Osteocyte (in vitro differentiated cells): ENCODE results near the gene MAML1. TPM values are rescaled to one million over a fixed set of nuclear protein-coding genes. Genes with fewer than 3 reads are reported as not detected.

Experiments
- DNase-seq: peaks from one replicate; pipeline ENCODE4 v3.0.0; 2021; ENCODE audit warnings: mixed read lengths; ENCODE audit not compliant: unreplicated experiment; ENCODE audit errors: extremely low spot score
- H3K27ac Mint-ChIP-seq: one replicate; pipeline ENCODE4 v1.8.0; 2021; ENCODE audit warnings: mild to moderate bottlenecking, mixed read lengths; ENCODE audit not compliant: unreplicated experiment
- H3K27me3 Mint-ChIP-seq: one replicate; pipeline ENCODE4 v1.8.0; 2021; ENCODE audit warnings: mixed read lengths; ENCODE audit not compliant: unreplicated experiment
- H3K36me3 Mint-ChIP-seq: one replicate; pipeline ENCODE4 v1.8.0; 2021; ENCODE audit warnings: mixed read lengths; ENCODE audit not compliant: unreplicated experiment
- H3K4me1 Mint-ChIP-seq: one replicate; pipeline ENCODE4 v1.8.0; 2021; ENCODE audit warnings: mixed read lengths; ENCODE audit not compliant: unreplicated experiment
- H3K4me3 Mint-ChIP-seq: one replicate; pipeline ENCODE4 v1.8.0; 2021; ENCODE audit warnings: mild to moderate bottlenecking, moderate library complexity, mixed read lengths; ENCODE audit not compliant: unreplicated experiment
- H3K9me3 Mint-ChIP-seq: one replicate; pipeline ENCODE4 v1.8.0; 2021; ENCODE audit warnings: mixed read lengths; ENCODE audit not compliant: unreplicated experiment
- total RNA-seq: library from RNA; stranded (reverse); gene quantifications from 2 replicates; pipeline ENCODE4 v1.2.1, GENCODE V29; 2021
- TF ChIP-seq, protein P1 (sequence below): fragments of 200-600 bp; sonication (generic); IDR thresholded peaks from 2 replicates; pipeline ENCODE4 v1.5.0; 2021; ENCODE audit warnings: antibody characterized with exemption, mild to moderate bottlenecking, moderate library complexity

Gene MAML1
- total RNA-seq, 1 donor from 2014 or later: 34.1 TPM

DNA sequence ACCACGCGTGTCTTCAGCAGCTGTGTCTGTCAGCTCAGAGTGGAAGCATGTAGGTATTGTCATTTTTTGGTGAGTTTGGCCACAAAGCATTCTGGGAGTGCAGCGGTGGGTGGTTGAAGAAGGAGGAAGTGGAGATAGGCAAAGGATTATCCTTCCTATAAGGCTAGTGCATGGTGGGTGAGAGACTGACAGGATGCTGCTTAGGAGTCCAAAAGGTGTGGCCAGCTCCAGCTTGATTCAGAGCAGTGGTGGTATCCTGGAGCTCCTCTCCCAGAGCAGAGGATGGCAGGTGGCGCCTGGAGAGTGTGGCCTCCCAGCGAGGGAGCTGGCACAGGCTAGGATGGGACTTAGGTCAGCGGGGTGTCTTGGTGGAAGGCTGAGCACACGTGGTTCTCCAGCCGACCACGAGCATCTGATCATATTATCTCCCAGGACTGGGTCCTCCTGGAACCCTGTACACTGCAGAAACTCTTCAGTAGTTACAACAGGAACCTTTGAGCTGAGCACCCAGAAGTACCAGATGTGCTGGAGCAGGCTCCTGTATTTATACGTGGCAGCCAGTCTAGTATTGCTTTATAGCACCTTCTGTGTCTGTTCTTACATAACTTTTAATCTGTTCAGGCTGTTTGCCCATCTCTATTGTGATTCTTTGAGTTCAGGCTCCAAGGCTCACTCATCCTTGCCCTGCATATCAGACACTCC, 29.6 kb downstream of the MAML1 start:
- Mint-ChIP-seq H3K4me3 (no peak overlapping the region), H3K4me1 (peaks cover 74% of the 10 kb centered on the region), H3K36me3 (peaks cover 5% of the 10 kb centered on the region), H3K27ac (peak overlapping the region; percentile 91), H3K9me3 (no peaks in the 10 kb centered on the region), H3K27me3 (no peaks in the 10 kb centered on the region)
- no peak for DNase-seq
- TF ChIP-seq, protein P1, sequence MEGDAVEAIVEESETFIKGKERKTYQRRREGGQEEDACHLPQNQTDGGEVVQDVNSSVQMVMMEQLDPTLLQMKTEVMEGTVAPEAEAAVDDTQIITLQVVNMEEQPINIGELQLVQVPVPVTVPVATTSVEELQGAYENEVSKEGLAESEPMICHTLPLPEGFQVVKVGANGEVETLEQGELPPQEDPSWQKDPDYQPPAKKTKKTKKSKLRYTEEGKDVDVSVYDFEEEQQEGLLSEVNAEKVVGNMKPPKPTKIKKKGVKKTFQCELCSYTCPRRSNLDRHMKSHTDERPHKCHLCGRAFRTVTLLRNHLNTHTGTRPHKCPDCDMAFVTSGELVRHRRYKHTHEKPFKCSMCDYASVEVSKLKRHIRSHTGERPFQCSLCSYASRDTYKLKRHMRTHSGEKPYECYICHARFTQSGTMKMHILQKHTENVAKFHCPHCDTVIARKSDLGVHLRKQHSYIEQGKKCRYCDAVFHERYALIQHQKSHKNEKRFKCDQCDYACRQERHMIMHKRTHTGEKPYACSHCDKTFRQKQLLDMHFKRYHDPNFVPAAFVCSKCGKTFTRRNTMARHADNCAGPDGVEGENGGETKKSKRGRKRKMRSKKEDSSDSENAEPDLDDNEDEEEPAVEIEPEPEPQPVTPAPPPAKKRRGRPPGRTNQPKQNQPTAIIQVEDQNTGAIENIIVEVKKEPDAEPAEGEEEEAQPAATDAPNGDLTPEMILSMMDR: no peak

DNA sequence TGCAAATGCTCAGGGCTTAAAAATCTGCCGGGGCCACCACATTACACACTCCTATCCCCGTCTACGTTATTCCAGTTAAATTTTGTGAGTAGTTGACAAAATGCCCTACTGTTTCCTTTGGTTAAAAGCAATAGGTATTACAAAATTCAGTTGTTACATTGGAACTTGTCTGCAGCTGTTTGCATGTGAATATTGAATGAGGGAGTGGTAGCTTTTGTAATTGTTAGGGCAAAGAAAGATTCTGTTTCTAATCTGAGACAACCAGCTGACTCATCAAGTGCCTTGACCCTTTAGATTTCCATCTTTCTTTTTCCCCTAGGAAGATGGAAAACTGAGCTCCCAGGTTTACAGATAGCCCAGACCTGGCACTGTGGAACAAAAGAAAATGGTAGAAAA, 30.2 kb downstream of the MAML1 start:
- Mint-ChIP-seq H3K9me3 (no peaks in the 10 kb centered on the region), H3K27me3 (no peaks in the 10 kb centered on the region), H3K27ac (peak overlapping the region; percentile 91), H3K4me3 (no peak overlapping the region), H3K4me1 (peaks cover 79% of the 10 kb centered on the region), H3K36me3 (peaks cover 5% of the 10 kb centered on the region)
- DNase-seq: no peak
- TF ChIP-seq, protein P1: no peak

DNA sequence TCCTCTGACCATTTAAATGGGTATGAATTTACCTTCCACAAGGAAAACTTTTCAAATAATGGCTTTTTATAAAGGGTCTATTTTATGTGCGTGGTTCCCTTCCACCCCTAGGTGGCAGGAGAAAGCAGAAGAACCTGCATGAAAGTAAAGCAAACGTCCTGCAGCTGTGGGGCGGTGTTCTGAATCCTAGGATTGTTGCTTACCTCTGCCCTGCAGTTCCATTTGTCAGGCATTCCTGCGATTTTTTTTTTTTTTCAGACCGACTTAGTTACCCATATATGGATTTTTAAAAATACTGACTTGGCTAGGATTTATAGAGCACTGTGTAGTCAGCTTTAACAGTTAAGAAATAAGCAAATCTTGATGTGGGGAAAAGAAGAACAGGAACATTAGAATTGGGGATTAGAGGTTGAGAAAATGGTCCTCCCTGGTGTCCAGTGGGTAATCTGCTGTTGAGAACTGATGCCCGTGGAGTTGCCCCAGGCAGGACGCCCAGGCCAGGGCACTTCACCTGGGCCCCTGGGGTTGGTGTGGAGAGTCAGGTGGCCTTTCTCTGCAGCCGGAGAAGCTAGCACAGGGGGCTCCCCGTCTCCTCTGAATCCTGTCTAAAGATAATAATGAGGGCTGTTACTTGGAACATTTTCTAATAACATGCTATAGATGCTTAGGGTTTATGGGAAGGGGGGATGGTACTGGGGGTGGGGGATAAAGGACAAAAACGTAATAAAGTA, 30.8 kb downstream of the MAML1 start:
- Mint-ChIP-seq H3K9me3 (no peaks in the 10 kb centered on the region), H3K36me3 (peaks cover 5% of the 10 kb centered on the region), H3K4me1 (peaks cover 81% of the 10 kb centered on the region), H3K4me3 (no peak overlapping the region), H3K27ac (peak overlapping the region; percentile 91), H3K27me3 (no peaks in the 10 kb centered on the region)
- DNase-seq: no peak
- TF ChIP-seq, protein P1: peak; percentile 91

DNA sequence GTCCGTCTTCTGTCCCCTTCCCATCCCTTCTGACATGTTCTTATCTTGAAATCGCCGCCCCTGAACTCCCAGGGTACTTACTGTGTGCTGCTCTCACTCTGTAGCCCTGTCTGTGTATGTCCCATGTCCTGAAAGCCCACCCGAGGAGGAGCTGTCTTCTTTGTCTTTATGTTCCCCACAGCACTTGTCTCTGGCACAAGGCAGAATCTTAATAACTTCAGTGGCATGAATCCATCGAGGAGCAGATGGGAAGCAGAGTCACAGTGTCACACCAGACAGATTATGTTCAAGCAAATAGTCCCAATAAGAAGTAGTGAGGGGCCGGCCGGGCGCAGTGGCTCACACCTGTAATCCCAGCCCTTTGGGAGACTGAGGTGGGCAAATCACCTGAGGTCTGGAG, 31.4 kb downstream of the MAML1 start:
- DNase-seq: no peak
- no peaks in the 10 kb centered on the region for H3K27me3 Mint-ChIP-seq
- H3K27ac Mint-ChIP-seq: peak overlapping the region; percentile 91
- peaks cover 6% of the 10 kb centered on the region for H3K36me3 Mint-ChIP-seq
- TF ChIP-seq, protein P1: no peak
- H3K9me3 Mint-ChIP-seq: no peaks in the 10 kb centered on the region
- H3K4me1 Mint-ChIP-seq: peaks cover 79% of the 10 kb centered on the region
- no peak overlapping the region for H3K4me3 Mint-ChIP-seq

DNA sequence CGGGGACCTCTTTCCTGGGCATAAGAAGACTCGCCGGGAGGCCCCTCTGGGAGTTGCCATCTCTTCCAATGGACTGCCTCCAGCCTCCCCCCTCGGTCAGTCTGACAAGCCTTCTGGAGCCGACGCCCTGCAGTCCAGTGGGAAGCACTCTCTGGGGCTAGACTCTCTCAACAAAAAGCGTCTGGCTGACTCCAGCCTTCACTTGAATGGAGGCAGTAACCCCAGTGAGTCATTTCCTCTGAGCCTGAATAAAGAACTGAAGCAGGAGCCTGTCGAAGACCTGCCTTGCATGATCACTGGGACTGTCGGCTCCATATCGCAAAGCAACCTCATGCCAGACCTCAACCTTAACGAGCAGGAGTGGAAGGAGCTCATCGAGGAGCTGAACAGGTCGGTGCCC, 32.8 kb downstream of the MAML1 start:
- DNase-seq: no peak
- TF ChIP-seq, protein P1: no peak
- H3K4me3 Mint-ChIP-seq: peak overlapping the region; percentile 27
- H3K9me3 Mint-ChIP-seq: no peaks in the 10 kb centered on the region
- H3K27me3 Mint-ChIP-seq: no peaks in the 10 kb centered on the region
- peak overlapping the region; percentile 91 for H3K27ac Mint-ChIP-seq
- peaks cover 16% of the 10 kb centered on the region for H3K36me3 Mint-ChIP-seq
- H3K4me1 Mint-ChIP-seq: peaks cover 66% of the 10 kb centered on the region
